AG09319 (cell line): ENCODE data around the gene GPX2.

Source experiments
- DNase-seq: peaks from one replicate; pipeline ENCODE4 v3.0.0-alpha.2; 2010; ENCODE audit warnings: low read depth; ENCODE audit errors: extremely low read depth
- CTCF ChIP-seq: IDR thresholded peaks from 2 replicates; pipeline ENCODE4 v1.5.1; 2011; ENCODE audit warnings: low read depth, mild to moderate bottlenecking, inconsistent platforms, low read length, moderate library complexity

The GPX2 gene

GRCh38 chr14:64930085-64930843 lies 12.3 kb downstream of the GPX2 start:
- TF ChIP-seq CTCF, result no peak
- peak; percentile 5 for DNase-seq

DNA sequence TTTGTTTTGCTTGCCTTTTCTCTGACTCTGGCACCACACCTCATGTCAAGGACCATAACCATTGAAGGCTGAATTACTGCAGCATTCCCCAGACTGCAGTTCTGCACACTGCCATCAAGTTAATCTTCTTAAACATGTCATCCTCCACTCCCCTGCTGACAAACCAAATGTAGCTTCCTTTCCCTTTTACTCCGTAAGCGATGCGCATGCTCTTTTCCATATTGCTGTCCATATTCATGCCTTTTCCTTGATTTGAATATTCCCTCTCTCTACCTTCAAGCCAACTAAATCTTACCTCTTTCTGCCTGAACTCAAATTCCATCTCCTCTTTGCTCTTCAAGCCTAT lies 13.6 kb downstream of the GPX2 start:
- no peak for TF ChIP-seq CTCF
- no peak for DNase-seq

DNA sequence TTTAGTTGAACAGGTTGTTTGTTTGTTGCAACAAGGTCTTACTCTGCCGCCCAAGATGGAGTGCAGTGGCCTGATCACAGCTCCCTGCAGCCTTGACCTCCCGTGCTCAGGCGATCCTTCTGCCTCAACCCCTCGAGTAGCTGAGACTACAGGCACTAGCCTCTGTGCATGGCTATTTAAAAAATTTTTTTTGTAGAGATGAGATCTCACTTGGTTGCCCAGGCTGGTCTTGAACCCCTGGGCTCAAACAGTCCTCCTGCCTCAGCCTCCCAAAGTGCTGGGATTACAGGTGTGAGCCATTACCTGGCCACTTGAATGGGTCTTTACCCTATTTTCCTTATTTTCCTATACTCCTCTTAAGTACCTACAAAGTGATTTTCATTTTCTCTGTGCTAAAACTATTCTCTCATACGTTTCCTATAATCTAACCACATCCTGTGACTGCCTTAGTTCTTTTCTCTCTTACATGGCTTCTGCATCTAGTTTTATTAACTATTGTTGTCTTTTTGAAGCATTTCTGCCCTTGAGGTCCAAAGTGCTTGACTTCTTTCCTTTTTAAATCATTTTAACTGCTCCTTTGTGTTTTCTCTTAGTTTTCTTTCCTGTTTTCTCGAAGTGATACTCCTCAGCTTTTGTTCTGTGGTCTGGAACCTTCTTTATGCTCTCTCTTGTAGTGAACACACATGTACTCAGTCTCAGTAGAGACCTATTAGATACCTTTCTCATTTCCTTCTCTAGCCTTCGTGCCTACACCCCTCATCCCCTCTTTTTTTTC lies 14.1 kb downstream of the GPX2 start:
- no peak for TF ChIP-seq CTCF
- DNase-seq, result no peak

DNA sequence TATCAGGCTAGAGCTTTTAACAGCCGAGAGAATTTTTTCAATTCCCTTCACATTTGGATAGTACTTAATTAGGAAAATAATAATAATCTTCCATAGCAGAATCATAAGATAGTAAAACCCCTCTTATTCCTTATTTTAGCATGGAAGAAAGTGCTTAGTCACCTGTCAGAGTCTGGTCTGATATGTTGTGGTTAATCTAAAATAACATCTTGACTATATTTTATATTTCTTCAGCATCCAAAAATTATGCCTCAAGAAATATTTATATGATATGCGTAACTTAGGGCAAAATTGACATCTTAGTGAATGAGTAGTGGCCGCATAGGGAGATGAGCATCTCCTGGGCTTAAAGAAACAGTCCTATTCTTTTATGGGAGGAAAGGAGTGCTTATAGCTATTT lies 15.5 kb downstream of the GPX2 start:
- TF ChIP-seq CTCF, result no peak

DNA sequence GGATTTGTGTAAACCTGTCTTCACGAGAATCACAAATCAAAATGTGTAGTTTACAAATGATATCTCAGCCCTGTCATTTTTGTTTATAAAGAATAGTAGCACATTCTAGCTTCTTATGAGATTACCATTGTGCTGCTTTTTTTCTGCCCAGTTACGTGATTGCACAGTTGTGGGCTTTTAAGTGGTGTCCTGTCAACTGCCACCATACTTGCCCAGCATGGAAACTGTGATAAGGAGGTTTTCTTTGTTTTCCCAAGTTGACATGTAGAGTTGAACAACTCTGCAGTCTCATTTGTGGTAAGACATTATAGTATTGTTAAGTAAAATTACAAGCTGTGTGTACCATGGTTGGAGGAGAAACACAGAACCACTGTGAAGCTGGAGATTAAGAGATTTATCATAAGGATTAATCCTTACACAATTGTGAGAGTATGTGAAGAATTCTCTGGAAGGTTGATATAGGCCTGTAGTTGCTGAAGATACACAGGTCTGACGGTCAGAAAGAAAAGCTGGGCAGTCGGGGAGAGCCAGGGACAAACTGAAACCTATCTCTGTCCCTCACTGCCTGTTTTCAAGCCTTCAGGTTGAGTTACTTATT lies 16.0 kb downstream of the GPX2 start:
- TF ChIP-seq CTCF, result no peak
- no peak for DNase-seq

More for the DNA sequence above, 15.5 kb downstream of the GPX2 start:
- no peak for DNase-seq

DNA sequence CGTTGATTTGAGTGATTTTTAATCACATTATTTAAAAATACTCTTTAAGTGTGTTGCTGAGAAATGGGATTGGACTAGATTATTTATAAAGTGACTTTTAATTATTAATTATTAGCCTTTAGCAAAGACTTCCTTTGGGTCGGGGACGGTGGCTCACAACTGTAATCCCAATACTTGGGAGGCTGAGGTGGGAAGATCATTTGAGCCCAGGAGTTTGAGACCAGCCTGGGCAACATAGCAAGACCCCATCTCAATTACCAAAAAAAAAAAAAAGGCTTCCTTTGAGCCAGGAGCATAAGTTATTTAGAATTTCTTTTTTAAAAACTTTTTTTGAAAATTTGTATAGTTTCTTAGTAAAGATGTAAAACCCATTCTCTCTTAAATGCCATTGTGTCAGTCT lies 19.5 kb downstream of the GPX2 start:
- DNase-seq, result no peak
- TF ChIP-seq CTCF, result no peak

- no peak for TF ChIP-seq CTCF
- no peak for DNase-seq
Measured at GRCh38 chr14:64920465-64920864, 22.1 kb downstream of the GPX2 start.
